Peyer's patch (tissue), 4 donors: ENCODE results near the gene CDH3. TPM values are rescaled to one million over a fixed set of nuclear protein-coding genes. Genes with fewer than 3 reads are reported as not detected.
A peak's percentile ranks its signal among the peaks of the same experiment; 100 is the strongest.

Experiments
- DNase-seq, 3 donors: peaks; one replicate each; pipeline ENCODE4 v3.0.0-alpha.2; 2017 to 2019
- H3K27ac ChIP-seq, 4 donors: fragments of 200-600 bp; sonication (generic); one replicate each; pipeline ENCODE4 v1.5.1; 2016 to 2019
- H3K27me3 ChIP-seq, 2 donors: fragments of 200-600 bp; sonication (generic); one replicate each; pipeline ENCODE4 v1.5.1; 2019
- H3K36me3 ChIP-seq, 3 donors: fragments of 200-600 bp; sonication (generic); one replicate each; pipeline ENCODE4 v1.5.1; 2016 to 2019
- H3K4me1 ChIP-seq, 4 donors: fragments of 200-600 bp; sonication (generic); one replicate each; pipeline ENCODE4 v1.5.1; 2016 to 2019
- H3K4me3 ChIP-seq, 4 donors: fragments of 200-600 bp; sonication (generic); 1 replicate in 3 of 4; 2 replicates in 1 of 4; pipeline ENCODE4 v1.5.1; 2016 to 2019; ENCODE audit warnings: mild to moderate bottlenecking in 1 of 4
- H3K9me3 ChIP-seq, 4 donors: fragments of 200-600 bp; sonication (generic); one replicate each; pipeline ENCODE4 v1.5.1; 2016 to 2019; ENCODE audit warnings: mild to moderate bottlenecking in 1 of 4
- POLR2A ChIP-seq, 2 donors: fragments of 450-650 bp; IDR thresholded peaks; one replicate each; pipeline ENCODE4 v1.5.1; 2017; ENCODE audit warnings: antibody characterized with exemption in 2 of 2, mild to moderate bottlenecking in 2 of 2, moderate library complexity in 2 of 2
- total RNA-seq, 4 donors: library from RNA; depleted of rRNA; stranded (reverse); fragments of >200 nt; gene quantifications; one replicate each; pipeline ENCODE4 v1.1.0, GENCODE V29; 2016
- TF ChIP-seq, protein P1 (sequence below), 6 experiments: fragments of 450-650 bp in 4 of 6; fragments of 200-600 bp in 2 of 6; sonication (generic) in 1 of 6; IDR thresholded peaks; one replicate each; pipeline ENCODE4 v1.5.1; 2017 to 2019; ENCODE audit warnings: antibody characterized with exemption in 6 of 6, mild to moderate bottlenecking in 3 of 6, moderate library complexity in 1 of 6

CDH3 gene
- total RNA-seq, 4 donors from 2014 or later, result 0.80 to 1.8 TPM; not detected in 2

DNA sequence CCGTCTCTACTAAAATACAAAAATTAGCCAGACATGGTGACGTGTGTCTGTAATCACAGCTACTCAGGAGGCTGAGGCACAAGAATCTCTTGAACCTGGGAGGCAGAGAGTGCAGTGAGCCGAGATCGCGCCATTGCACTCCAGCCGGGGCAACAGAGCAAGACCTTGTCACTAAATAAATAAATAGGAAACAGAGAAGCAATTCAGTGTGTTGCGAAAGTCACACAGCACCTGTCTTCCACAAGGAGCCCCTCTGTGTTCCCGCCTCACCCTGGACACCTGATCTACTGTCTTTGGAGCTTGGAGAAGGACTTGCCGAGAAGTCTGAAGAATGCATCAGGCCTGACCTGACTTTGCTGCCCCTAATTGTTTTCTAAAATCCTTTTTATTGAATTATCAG lies 88.5 kb downstream of the CDH3 start:
- DNase-seq, result no peak
- no peak overlapping the region for H3K27ac ChIP-seq
- no peak for TF ChIP-seq POLR2A (IDR thresholded peaks at IDR 0.05)
- TF ChIP-seq, protein P1, sequence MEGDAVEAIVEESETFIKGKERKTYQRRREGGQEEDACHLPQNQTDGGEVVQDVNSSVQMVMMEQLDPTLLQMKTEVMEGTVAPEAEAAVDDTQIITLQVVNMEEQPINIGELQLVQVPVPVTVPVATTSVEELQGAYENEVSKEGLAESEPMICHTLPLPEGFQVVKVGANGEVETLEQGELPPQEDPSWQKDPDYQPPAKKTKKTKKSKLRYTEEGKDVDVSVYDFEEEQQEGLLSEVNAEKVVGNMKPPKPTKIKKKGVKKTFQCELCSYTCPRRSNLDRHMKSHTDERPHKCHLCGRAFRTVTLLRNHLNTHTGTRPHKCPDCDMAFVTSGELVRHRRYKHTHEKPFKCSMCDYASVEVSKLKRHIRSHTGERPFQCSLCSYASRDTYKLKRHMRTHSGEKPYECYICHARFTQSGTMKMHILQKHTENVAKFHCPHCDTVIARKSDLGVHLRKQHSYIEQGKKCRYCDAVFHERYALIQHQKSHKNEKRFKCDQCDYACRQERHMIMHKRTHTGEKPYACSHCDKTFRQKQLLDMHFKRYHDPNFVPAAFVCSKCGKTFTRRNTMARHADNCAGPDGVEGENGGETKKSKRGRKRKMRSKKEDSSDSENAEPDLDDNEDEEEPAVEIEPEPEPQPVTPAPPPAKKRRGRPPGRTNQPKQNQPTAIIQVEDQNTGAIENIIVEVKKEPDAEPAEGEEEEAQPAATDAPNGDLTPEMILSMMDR (IDR thresholded peaks at IDR 0.05), result no peak

DNA sequence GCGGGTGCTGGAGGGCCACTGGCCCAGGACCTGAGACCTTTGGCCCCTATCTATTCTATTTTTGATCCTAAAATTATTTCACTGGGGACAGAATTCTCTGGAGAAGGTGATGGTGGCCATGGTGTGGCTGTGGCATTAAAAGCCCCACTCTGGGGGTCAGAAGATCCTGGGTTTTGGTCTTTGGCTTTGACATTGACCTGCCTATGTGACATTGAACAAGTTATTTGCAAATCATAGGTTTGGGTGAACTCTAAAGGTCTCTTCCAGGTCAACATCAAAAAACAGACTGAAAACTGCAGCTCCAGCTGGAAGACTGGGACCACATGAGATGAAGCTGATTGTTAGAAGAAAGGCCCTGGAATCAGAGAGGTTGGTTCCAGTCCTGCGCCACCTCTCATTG lies 89.7 kb downstream of the CDH3 start:
- no peak for DNase-seq
- Histone ChIP-seq H3K9me3 (peaks cover 0 to 7% (median 0%) of the 10 kb centered on the region in 4 donors), H3K27ac (no peak overlapping the region), H3K36me3 (no peaks in the 10 kb centered on the region), H3K4me1 (peaks cover 0 to 15% (median 6%) of the 10 kb centered on the region in 4 donors), H3K27me3 (no peaks in the 10 kb centered on the region), H3K4me3 (no peak overlapping the region)
- no peak for TF ChIP-seq POLR2A (IDR thresholded peaks at IDR 0.05)
- TF ChIP-seq, protein P1 (IDR thresholded peaks at IDR 0.05), result no peak

More for the DNA sequence above, 88.5 kb downstream of the CDH3 start:
- H3K4me3 ChIP-seq, result no peak overlapping the region
- H3K4me1 ChIP-seq, result peaks cover 0 to 15% (median 6%) of the 10 kb centered on the region in 4 donors
- H3K36me3 ChIP-seq, result no peaks in the 10 kb centered on the region
- no peaks in the 10 kb centered on the region for H3K27me3 ChIP-seq
- peaks cover 0 to 7% (median 0%) of the 10 kb centered on the region in 4 donors for H3K9me3 ChIP-seq

DNA sequence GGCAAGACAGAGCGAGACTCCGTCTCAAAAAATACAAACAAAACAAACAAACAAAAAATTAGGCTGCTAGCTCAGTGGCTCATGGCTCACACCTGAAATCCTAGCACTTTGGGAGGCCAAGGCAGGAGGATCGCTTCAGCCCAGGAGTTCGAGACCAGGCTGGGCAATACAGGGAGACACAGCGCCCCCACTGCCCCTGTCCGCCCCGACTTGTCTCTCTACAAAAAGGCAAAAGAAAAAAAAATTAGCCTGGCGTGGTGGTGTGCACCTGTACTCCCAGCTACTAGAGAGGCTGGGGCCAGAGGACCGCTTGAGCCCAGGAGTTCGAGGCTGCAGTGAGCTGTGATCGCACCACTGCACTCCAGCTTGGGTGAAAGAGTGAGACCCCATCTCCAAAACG lies 91.5 kb downstream of the CDH3 start:
- TF ChIP-seq POLR2A (IDR thresholded peaks at IDR 0.05), result no peak
- TF ChIP-seq, protein P1 (IDR thresholded peaks at IDR 0.05), result no peak
- Histone ChIP-seq H3K27me3 (no peaks in the 10 kb centered on the region), H3K36me3 (no peaks in the 10 kb centered on the region), H3K27ac (peak overlapping the region in 1 of 4 donors; percentile 90), H3K4me3 (peak overlapping the region in 3 of 4 donors; percentile 44 to 73 (median 71)), H3K4me1 (peaks cover 0 to 23% (median 8%) of the 10 kb centered on the region in 4 donors), H3K9me3 (peaks cover 0 to 7% (median 0%) of the 10 kb centered on the region in 4 donors)
- DNase-seq, result no peak

DNA sequence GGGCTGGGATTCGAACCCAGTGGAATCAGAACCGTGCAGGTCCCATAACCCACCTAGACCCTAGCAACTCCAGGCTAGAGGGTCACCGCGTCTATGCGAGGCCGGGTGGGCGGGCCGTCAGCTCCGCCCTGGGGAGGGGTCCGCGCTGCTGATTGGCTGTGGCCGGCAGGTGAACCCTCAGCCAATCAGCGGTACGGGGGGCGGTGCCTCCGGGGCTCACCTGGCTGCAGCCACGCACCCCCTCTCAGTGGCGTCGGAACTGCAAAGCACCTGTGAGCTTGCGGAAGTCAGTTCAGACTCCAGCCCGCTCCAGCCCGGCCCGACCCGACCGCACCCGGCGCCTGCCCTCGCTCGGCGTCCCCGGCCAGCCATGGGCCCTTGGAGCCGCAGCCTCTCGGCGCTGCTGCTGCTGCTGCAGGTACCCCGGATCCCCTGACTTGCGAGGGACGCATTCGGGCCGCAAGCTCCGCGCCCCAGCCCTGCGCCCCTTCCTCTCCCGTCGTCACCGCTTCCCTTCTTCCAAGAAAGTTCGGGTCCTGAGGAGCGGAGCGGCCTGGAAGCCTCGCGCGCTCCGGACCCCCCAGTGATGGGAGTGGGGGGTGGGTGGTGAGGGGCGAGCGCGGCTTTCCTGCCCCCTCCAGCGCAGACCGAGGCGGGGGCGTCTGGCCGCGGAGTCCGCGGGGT lies 92.1 kb downstream of the CDH3 start, which contains the start of gene CDH1:
Gene CDH1 (plus strand): TSS at position 247 of the 684 bp plus-strand sequence. CDS start 124 bp downstream, at position 371.
- no peaks in the 10 kb centered on the region for H3K27me3 ChIP-seq

DNA sequence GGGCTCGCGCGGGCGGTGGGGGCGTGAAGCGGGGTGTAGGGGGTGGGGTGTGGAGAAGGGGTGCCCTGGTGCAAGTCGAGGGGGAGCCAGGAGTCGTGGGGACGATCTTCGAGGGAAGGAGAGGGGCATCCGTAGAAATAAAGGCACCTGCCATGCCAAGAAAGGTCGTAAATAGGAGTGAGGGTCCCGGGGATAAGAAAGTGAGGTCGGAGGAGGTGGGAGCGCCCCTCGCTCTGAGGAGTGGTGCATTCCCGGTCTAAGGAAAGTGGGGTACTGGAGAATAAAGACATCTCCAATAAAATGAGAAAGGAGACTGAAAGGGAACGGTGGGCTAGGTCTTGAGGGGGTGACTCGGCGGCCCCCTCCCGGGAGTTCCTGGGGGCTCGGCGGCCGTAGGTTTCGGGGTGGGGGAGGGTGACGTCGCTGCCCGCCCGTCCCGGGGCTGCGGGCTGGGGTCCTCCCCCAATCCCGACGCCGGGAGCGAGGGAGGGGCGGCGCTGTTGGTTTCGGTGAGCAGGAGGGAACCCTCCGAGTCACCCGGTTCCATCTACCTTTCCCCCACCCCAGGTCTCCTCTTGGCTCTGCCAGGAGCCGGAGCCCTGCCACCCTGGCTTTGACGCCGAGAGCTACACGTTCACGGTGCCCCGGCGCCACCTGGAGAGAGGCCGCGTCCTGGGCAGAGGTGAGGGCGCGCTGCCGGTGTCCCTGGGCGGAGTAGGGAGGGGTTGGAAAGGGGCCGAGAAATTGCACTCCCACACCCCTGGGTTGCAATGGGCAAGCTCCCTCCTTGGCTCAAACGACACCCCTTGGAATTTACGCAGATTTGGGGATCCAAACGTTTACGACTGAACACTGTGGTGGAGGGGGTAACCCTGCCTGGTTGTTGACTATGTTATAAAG lies 92.9 kb downstream of the CDH3 start:
- TF ChIP-seq POLR2A (IDR thresholded peaks at IDR 0.05), result peak in 1 of 2 donors; percentile 30
- TF ChIP-seq, protein P1 (IDR thresholded peaks at IDR 0.05), result peak in 4 of 6 experiments; percentile 23 to 84 (median 66)
- DNase-seq, result peak in 2 of 3 donors; percentile 84 to 90
- H3K36me3 ChIP-seq, result no peaks in the 10 kb centered on the region
- peak overlapping the region; percentile 29 to 73 (median 58) for H3K4me3 ChIP-seq
- peaks cover 0 to 26% (median 8%) of the 10 kb centered on the region in 4 donors for H3K4me1 ChIP-seq
- H3K27me3 ChIP-seq, result no peaks in the 10 kb centered on the region
- H3K9me3 ChIP-seq, result peaks cover 0 to 7% (median 0%) of the 10 kb centered on the region in 4 donors
- peak overlapping the region in 3 of 4 donors; percentile 89 to 90 (median 89) for H3K27ac ChIP-seq

More for the DNA sequence above, 92.1 kb downstream of the CDH3 start, which contains the start of gene CDH1:
- TF ChIP-seq POLR2A (IDR thresholded peaks at IDR 0.05), result peak; percentile 98 to 99
- TF ChIP-seq, protein P1 (IDR thresholded peaks at IDR 0.05), result no peak
- H3K4me3 ChIP-seq, result peak within 1 kb of the TSS; percentile 29 to 73 (median 58)
- H3K9me3 ChIP-seq, result peaks cover 0 to 7% (median 0%) of the 10 kb centered on the region in 4 donors
- H3K36me3 ChIP-seq, result no peaks in the 10 kb centered on the region
- H3K27ac ChIP-seq, result peak within 1 kb of the TSS in 3 of 4 donors; percentile 89 to 90 (median 89)
- peaks cover 0 to 28% (median 8%) of the 10 kb centered on the region in 4 donors for H3K4me1 ChIP-seq
- DNase-seq, result peak in 2 of 3 donors; percentile 93 to 98
